ENCODE results near the gene ZNF839. TPM values are rescaled to one million over a fixed set of nuclear protein-coding genes. Genes with fewer than 3 reads are reported as not detected.

Gene ZNF839
- polyA plus RNA-seq, 1 experiment: 9.0 TPM

GRCh38 chr14:102356280-102356679 lies 36.7 kb downstream of the ZNF839 start:
- DNase-seq (ENCODE audit: low read depth): no peak
- ChIA-PET POLR2A (no interaction called here), CTCF (interaction anchor here (1.6 kb wide), 1 partner anchor 34 kb away, joined by 5 read pairs; no protein-coding TSS in a partner anchor)
- Histone ChIP-seq H3K4me3 (ENCODE audit: low read depth, low read length) (no peak overlapping the region), H3K27me3 (ENCODE audit: control insufficient read depth, insufficient read depth, low read length) (no peaks in the 10 kb centered on the region), H3K36me3 (ENCODE audit: control insufficient read depth, insufficient read depth, low read length) (peaks cover 8% of the 10 kb centered on the region)
- TF ChIP-seq, protein P1, sequence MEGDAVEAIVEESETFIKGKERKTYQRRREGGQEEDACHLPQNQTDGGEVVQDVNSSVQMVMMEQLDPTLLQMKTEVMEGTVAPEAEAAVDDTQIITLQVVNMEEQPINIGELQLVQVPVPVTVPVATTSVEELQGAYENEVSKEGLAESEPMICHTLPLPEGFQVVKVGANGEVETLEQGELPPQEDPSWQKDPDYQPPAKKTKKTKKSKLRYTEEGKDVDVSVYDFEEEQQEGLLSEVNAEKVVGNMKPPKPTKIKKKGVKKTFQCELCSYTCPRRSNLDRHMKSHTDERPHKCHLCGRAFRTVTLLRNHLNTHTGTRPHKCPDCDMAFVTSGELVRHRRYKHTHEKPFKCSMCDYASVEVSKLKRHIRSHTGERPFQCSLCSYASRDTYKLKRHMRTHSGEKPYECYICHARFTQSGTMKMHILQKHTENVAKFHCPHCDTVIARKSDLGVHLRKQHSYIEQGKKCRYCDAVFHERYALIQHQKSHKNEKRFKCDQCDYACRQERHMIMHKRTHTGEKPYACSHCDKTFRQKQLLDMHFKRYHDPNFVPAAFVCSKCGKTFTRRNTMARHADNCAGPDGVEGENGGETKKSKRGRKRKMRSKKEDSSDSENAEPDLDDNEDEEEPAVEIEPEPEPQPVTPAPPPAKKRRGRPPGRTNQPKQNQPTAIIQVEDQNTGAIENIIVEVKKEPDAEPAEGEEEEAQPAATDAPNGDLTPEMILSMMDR (IDR thresholded peaks at IDR 0.05; ENCODE audit: insufficient read depth, low read depth, low read length): no peak

- Histone ChIP-seq H3K4me3 (ENCODE audit: low read depth, low read length) (no peak overlapping the region), H3K27me3 (ENCODE audit: control insufficient read depth, insufficient read depth, low read length) (no peaks in the 10 kb centered on the region), H3K36me3 (ENCODE audit: control insufficient read depth, insufficient read depth, low read length) (peaks cover 7% of the 10 kb centered on the region)
- ChIA-PET CTCF (interaction anchor here (1.3 kb wide), 1 partner anchor 45 kb away, joined by 3 read pairs; no protein-coding TSS in a partner anchor), POLR2A (no interaction called here)
- TF ChIP-seq, protein P1 (IDR thresholded peaks at IDR 0.05; ENCODE audit: insufficient read depth, low read depth, low read length): no peak
- no peak for DNase-seq (ENCODE audit: low read depth)
Observed at GRCh38 chr14:102359341-102359740, 39.8 kb downstream of the ZNF839 start.

GRCh38 chr14:102360388-102360787 lies 40.8 kb downstream of the ZNF839 start:
- DNase-seq (ENCODE audit: low read depth): no peak
- ChIA-PET CTCF (interaction anchor here (1.3 to 1.5 kb wide), 2 partner anchors 8 to 47 kb away, joined by 3 to 4 read pairs; no protein-coding TSS in a partner anchor), POLR2A (no interaction called here)
- Histone ChIP-seq H3K4me3 (ENCODE audit: low read depth, low read length) (no peak overlapping the region), H3K27me3 (ENCODE audit: control insufficient read depth, insufficient read depth, low read length) (no peaks in the 10 kb centered on the region), H3K36me3 (ENCODE audit: control insufficient read depth, insufficient read depth, low read length) (peaks cover 2% of the 10 kb centered on the region)
- TF ChIP-seq, protein P1 (IDR thresholded peaks at IDR 0.05; ENCODE audit: insufficient read depth, low read depth, low read length): no peak

DNA sequence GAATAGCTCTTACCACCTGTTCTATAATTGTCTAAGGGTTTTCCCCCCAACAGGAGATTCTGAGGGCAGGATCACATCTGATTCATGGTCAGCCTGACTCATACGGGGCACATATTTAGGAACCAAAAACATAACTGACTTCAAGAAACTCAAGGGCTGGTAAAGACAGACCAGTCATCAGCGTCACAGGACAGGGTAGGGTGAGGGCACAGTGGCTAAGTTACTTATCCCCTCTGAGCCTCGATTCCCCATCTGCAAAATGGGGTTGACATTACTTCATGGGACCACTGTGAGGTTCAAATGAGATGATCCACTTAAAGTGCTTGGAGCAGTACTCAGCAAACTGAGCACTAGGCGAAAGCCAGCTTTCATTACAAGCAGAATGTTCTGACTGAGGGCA lies 42.5 kb downstream of the ZNF839 start:
- Histone ChIP-seq H3K36me3 (ENCODE audit: control insufficient read depth, insufficient read depth, low read length) (no peaks in the 10 kb centered on the region), H3K4me3 (ENCODE audit: low read depth, low read length) (peak overlapping the region; percentile 84), H3K27me3 (ENCODE audit: control insufficient read depth, insufficient read depth, low read length) (no peaks in the 10 kb centered on the region)
- TF ChIP-seq, protein P1 (IDR thresholded peaks at IDR 0.05; ENCODE audit: insufficient read depth, low read depth, low read length): no peak
- peak; percentile 3 for DNase-seq (ENCODE audit: low read depth)
- ChIA-PET CTCF (interaction anchor here (1.4 kb wide), 1 partner anchor 74 kb away, joined by 3 read pairs; no protein-coding TSS in a partner anchor), POLR2A (no interaction called here)

- ChIA-PET CTCF (interaction anchor here (1.4 to 1.5 kb wide), 2 partner anchors 74 to 162 kb away, joined by 3 to 4 read pairs; no protein-coding TSS in a partner anchor), POLR2A (no interaction called here)
- Histone ChIP-seq H3K4me3 (ENCODE audit: low read depth, low read length) (peak within 1 kb of the TSS; percentile 84), H3K36me3 (ENCODE audit: control insufficient read depth, insufficient read depth, low read length) (no peaks in the 10 kb centered on the region), H3K27me3 (ENCODE audit: control insufficient read depth, insufficient read depth, low read length) (no peaks in the 10 kb centered on the region)
- peak; percentile 78 for DNase-seq (ENCODE audit: low read depth)
- TF ChIP-seq, protein P1 (IDR thresholded peaks at IDR 0.05; ENCODE audit: insufficient read depth, low read depth, low read length): no peak
Observed at GRCh38 chr14:102362545-102363181, 43.1 kb downstream of the ZNF839 start, which contains the start of the genes CINP and TECPR2. Gene CINP, minus strand, starts transcription at chr14:102362890. Its CDS starts 39 bp downstream, at chr14:102362851. Gene TECPR2, plus strand, starts transcription at chr14:102362941. Its CDS starts 13,781 bp downstream, at chr14:102376722.

Measured in BJ (cell line).